Activated CD4-positive, alpha-beta T cell treated with anti-CD3 and anti-CD28 coated beads, Interleukin-2, amount 10 ng/mL, durations not matched to agents 7 days and 5 days (primary cell): ENCODE data around the gene MICAL2. TPM values are rescaled to one million over a fixed set of nuclear protein-coding genes. Genes with fewer than 3 reads are reported as not detected.
A peak's percentile ranks its signal among the peaks of the same experiment; 100 is the strongest.

Experiments
- CTCF ChIA-PET: fragments of 350-600 bp; sonication (Branson Sonifier 250); formaldehyde crosslinking; loops from one replicate; lab custom pipeline; 2021; ENCODE audit warnings: antibody characterized with exemption; lab: Charles Lee
- POLR2A ChIA-PET: fragments of 350-600 bp; sonication (Branson Sonifier 250); formaldehyde crosslinking; loops from one replicate; lab custom pipeline; 2021; ENCODE audit warnings: antibody characterized with exemption; lab: Charles Lee
- DNase-seq: peaks from one replicate; pipeline ENCODE4 v3.0.0-alpha.2; 2020
- H3K27ac Mint-ChIP-seq: one replicate; pipeline ENCODE4 v1.8.0; 2021; ENCODE audit warnings: mild to moderate bottlenecking, moderate library complexity, mixed read lengths
- H3K27me3 Mint-ChIP-seq: one replicate; pipeline ENCODE4 v1.8.0; 2021; ENCODE audit warnings: mixed read lengths
- H3K36me3 Mint-ChIP-seq: one replicate; pipeline ENCODE4 v1.8.0; 2021; ENCODE audit warnings: low read depth, mixed read lengths
- H3K4me1 Mint-ChIP-seq: one replicate; pipeline ENCODE4 v1.8.0; 2021; ENCODE audit warnings: mixed read lengths
- H3K4me3 Mint-ChIP-seq: one replicate; pipeline ENCODE4 v1.8.0; 2021; ENCODE audit warnings: mild to moderate bottlenecking, moderate library complexity, mixed read lengths
- H3K9me3 Mint-ChIP-seq: one replicate; pipeline ENCODE4 v1.8.0; 2021; ENCODE audit warnings: mixed read lengths
- total RNA-seq, 2 experiments: library from RNA; stranded (reverse); gene quantifications; one replicate each; pipeline ENCODE4 v1.2.3, GENCODE V29; 2021

The MICAL2 gene
- total RNA-seq, 2 experiments from 2014 or later: 45.5 to 47.3 TPM

DNA sequence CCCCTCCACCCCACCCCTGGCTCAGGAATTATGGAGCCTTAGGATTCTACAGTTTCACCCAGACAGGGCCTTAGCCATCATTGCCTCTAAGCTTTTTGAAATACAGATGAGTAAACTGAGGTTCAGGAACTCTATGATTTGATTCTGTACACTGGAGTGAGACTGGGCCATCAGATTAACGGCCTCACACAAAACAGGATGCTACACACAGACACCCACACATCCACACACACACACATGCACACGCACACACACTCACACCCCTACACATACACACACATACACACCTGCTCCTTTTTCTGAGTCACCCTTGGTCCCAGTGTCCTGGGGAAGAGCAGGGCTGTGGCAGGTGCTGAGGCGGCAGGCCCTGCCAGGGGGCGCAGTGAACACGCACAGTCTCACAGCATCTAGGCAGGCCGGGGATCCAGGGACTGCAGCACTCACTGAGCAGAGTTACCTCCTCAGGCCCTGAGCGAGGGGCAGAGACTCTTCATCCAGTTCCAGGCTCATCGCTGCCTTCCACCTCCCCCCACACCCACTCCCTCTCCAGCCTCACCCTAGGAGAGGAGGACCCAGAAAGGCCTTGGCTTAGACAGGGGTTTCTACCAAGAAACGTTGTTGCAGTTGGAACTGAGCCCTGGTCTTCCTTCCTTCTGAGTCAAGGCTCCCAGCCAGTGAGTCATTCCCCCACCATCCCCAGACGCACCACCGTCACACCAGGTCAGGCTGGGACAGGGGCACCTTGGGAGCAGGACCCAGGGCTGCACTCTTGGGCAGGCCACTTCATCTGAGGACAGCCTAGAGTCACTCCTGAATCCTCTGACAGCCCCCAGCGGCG, 177.2 kb downstream of the MICAL2 start:
- H3K27ac Mint-ChIP-seq: no peak overlapping the region

DNA sequence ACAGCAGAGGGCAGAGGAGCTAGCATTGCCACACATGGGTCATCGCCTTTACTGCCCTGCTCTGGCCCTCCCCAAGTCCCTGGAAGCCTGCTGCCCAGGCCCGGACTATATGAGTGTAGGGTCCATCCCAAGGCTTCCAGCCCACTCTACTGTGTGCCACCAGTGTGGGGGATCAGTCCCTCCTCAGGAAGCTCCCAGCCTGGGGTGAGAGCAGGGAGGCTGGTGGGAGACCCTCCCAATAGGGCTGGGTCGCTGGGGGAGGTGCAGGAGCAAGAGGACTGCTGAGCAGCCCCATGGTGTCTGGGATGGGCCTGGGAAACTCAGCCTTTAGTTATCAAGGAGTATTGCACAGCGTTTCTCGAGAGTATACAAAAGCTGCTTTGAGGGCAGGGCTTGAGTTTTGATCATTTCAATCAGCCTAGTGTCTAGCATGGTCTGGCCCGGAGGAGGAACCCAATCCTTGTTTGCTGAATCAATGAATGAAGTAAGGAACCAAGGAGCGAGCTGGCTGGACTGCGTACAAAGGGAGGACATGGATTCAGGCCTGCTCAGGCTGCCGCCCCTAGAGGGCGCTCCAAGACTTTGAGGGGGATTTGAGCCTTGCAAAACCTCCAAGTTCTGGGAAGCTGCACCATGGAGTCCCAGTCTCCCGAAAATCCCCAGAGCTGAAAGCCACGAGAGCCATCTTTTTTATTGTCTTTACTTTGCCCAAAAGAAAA, 178.0 kb downstream of the MICAL2 start:
- ChIA-PET CTCF (interaction anchor here (0.6 to 2.0 kb wide), 12 partner anchors 9 to 597 kb away, joined by 3 to 4 read pairs (median 3); no protein-coding TSS in a partner anchor), POLR2A (no interaction called here)
- no peaks in the 10 kb centered on the region for H3K9me3 Mint-ChIP-seq
- H3K27ac Mint-ChIP-seq: no peak overlapping the region
- H3K27me3 Mint-ChIP-seq: peaks cover under 1% of the 10 kb centered on the region
- peaks cover 19% of the 10 kb centered on the region for H3K4me1 Mint-ChIP-seq
- DNase-seq: peak; percentile 61
- no peak overlapping the region for H3K4me3 Mint-ChIP-seq
- H3K36me3 Mint-ChIP-seq: no peaks in the 10 kb centered on the region

More for the DNA sequence above, 177.2 kb downstream of the MICAL2 start:
- DNase-seq: no peak
- Mint-ChIP-seq H3K27me3 (peaks cover 2% of the 10 kb centered on the region), H3K9me3 (no peaks in the 10 kb centered on the region), H3K4me3 (no peak overlapping the region), H3K4me1 (peaks cover 19% of the 10 kb centered on the region), H3K36me3 (no peaks in the 10 kb centered on the region)
- ChIA-PET POLR2A (no interaction called here), CTCF (interaction anchor here (0.9 to 2.0 kb wide), 4 partner anchors 8 to 237 kb away, joined by 3 to 4 read pairs (median 4); no protein-coding TSS in a partner anchor)

GRCh38 chr11:12288931-12289666, 178.7 kb downstream of the MICAL2 start:
- CTCF ChIA-PET: interaction anchor here (0.6 to 1.5 kb wide), 15 partner anchors 8 to 596 kb away, joined by 3 to 10 read pairs (median 3); no protein-coding TSS in a partner anchor
- H3K27ac Mint-ChIP-seq: no peak overlapping the region
- H3K4me1 Mint-ChIP-seq: peaks cover 19% of the 10 kb centered on the region
- no peaks in the 10 kb centered on the region for H3K36me3 Mint-ChIP-seq
- H3K27me3 Mint-ChIP-seq: no peaks in the 10 kb centered on the region
- no peaks in the 10 kb centered on the region for H3K9me3 Mint-ChIP-seq
- POLR2A ChIA-PET: interaction anchor here (0.7 kb wide), 1 partner anchor 284 kb away, joined by 4 read pairs; no protein-coding TSS in a partner anchor
- no peak overlapping the region for H3K4me3 Mint-ChIP-seq
- DNase-seq: no peak

DNA sequence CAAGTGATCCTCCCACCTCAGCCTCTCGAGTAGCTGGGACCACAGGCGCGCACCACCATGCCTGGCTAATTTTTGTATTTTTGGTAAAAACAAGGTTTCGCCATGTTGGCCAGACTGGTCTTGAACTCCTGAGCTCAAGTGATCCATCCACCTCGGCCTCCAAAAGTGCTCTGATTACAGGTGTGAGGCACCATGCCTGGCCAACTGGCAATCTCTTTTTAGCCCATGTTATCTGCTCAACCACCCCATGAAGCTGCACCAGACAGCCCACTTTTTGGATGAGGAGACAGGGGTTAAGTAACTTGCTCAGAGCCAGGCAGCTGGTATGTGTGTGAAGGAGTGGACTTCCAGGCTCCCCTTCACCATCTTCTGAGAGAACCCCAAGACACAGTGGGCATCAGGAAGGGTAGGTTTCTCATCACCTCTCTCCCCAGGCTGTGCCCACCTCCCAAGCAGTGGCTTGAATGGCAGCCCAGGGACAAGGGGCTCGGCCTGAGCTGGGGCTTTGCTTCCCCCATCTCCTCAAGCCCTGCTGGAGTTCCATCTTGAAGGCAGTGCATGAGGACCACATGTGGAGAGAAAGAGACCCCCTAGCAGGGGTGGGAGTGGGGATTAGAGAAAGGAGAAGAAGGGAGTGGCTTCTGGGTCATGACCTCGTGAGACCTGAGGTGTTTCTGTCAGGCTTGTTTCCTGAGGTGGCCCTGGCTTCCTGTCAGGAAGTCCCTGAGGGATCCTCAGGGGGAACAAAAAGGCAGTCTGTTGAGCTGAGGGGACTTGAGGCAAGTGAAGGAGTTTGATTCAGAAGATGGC, 179.5 kb downstream of the MICAL2 start:
- peak overlapping the region; percentile 72 for H3K27ac Mint-ChIP-seq
- H3K9me3 Mint-ChIP-seq: no peaks in the 10 kb centered on the region
- no peaks in the 10 kb centered on the region for H3K36me3 Mint-ChIP-seq
- no peak overlapping the region for H3K4me3 Mint-ChIP-seq
- CTCF ChIA-PET: interaction anchor here (0.6 to 1.5 kb wide), 9 partner anchors 8 to 246 kb away, joined by 3 to 10 read pairs (median 3); no protein-coding TSS in a partner anchor
- peaks cover 19% of the 10 kb centered on the region for H3K4me1 Mint-ChIP-seq
- POLR2A ChIA-PET: interaction anchor here (0.7 kb wide), 1 partner anchor 285 kb away, joined by 4 read pairs; no protein-coding TSS in a partner anchor
- no peaks in the 10 kb centered on the region for H3K27me3 Mint-ChIP-seq
- no peak for DNase-seq

DNA sequence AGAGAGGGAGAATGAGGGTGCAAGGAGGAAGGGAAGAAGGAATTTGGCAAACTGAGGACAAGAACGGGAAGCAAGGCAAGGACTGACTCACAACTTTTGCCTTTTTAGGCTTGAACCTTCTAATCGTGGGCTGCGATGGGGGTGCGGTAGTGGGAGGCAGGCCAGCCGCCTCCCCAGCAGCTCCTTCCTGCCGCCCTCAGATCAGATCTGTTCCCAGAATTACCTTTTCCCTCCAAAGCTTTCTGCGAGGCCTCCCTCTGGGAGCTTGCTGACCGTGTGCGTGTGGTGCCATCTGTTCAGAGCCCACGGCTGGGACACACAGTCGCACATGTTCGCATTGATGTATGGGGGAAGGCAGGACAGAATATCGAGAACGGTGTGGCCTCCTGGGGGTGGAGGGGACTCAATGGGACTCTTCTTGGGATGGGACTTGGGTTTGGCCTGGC, 180.1 kb downstream of the MICAL2 start:
- POLR2A ChIA-PET: no interaction called here
- no peaks in the 10 kb centered on the region for H3K36me3 Mint-ChIP-seq
- H3K9me3 Mint-ChIP-seq: no peaks in the 10 kb centered on the region
- no peak overlapping the region for H3K4me3 Mint-ChIP-seq
- no peak for DNase-seq
- peak overlapping the region; percentile 72 for H3K27ac Mint-ChIP-seq
- CTCF ChIA-PET: interaction anchor here (1.2 to 1.5 kb wide), 2 partner anchors 9 to 247 kb away, joined by 3 read pairs; no protein-coding TSS in a partner anchor
- peaks cover 19% of the 10 kb centered on the region for H3K4me1 Mint-ChIP-seq
- no peaks in the 10 kb centered on the region for H3K27me3 Mint-ChIP-seq

DNA sequence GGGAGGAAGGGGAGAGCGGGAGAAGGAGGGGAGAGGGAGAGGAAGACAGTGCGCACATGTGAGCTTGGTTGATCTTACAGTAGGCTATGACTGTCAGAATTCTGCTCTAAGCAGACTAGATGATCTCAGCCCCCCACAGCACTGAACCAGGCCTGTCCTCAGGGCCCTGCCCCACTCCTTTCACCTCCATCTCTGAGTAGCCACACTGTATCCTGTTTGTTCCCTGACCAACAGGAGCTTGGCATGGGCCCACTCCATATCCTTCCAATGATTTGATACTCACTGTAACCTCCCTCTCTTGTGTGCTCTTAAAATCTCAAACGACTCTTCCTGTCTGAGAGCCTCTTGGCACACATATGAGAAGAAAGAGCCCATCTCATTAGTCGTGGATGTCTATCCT, 180.9 kb downstream of the MICAL2 start:
- Mint-ChIP-seq H3K27me3 (no peaks in the 10 kb centered on the region), H3K9me3 (no peaks in the 10 kb centered on the region), H3K36me3 (no peaks in the 10 kb centered on the region), H3K4me1 (peaks cover 19% of the 10 kb centered on the region), H3K27ac (no peak overlapping the region), H3K4me3 (no peak overlapping the region)
- no peak for DNase-seq
- CTCF ChIA-PET: interaction anchor here (0.6 to 1.4 kb wide), 3 partner anchors 9 to 100 kb away, joined by 3 to 5 read pairs (median 4); no protein-coding TSS in a partner anchor
- POLR2A ChIA-PET: interaction anchor here (0.6 kb wide), 1 partner anchor 576 kb away, joined by 3 read pairs; no protein-coding TSS in a partner anchor

DNA sequence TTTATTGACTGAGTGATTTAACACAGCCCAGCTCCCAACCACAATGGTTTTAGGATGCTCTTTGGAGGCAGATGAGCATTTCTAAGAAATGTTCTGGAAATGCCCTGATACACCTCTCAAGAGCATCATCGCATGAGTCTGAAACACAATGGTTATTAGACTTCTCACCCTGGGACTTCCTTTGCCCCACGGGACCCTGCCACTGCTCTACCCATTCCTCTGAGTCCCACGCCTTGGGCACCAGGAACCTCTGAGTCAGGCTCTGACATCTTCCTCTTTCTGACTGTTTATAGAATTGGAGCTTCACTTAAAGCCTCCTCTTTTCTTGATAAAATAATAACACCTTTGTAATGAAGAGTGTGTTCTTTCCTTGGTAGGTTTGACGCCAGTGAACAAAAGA, 181.4 kb downstream of the MICAL2 start:
- Mint-ChIP-seq H3K27me3 (no peaks in the 10 kb centered on the region), H3K36me3 (no peaks in the 10 kb centered on the region), H3K4me3 (no peak overlapping the region), H3K27ac (no peak overlapping the region), H3K9me3 (no peaks in the 10 kb centered on the region), H3K4me1 (peaks cover 19% of the 10 kb centered on the region)
- POLR2A ChIA-PET: no interaction called here
- CTCF ChIA-PET: interaction anchor here (1.3 to 2.4 kb wide), 3 partner anchors 10 to 247 kb away, joined by 4 to 6 read pairs (median 5); no protein-coding TSS in a partner anchor
- no peak for DNase-seq

GRCh38 chr11:12292766-12293165, 182.4 kb downstream of the MICAL2 start:
- ChIA-PET POLR2A (no interaction called here), CTCF (interaction anchor here (1.4 to 2.4 kb wide), 4 partner anchors 9 to 248 kb away, joined by 4 to 6 read pairs (median 6); no protein-coding TSS in a partner anchor)
- no peaks in the 10 kb centered on the region for H3K9me3 Mint-ChIP-seq
- no peak for DNase-seq
- H3K36me3 Mint-ChIP-seq: no peaks in the 10 kb centered on the region
- no peak overlapping the region for H3K27ac Mint-ChIP-seq
- H3K4me3 Mint-ChIP-seq: no peak overlapping the region
- H3K4me1 Mint-ChIP-seq: peaks cover 19% of the 10 kb centered on the region
- no peaks in the 10 kb centered on the region for H3K27me3 Mint-ChIP-seq

DNA sequence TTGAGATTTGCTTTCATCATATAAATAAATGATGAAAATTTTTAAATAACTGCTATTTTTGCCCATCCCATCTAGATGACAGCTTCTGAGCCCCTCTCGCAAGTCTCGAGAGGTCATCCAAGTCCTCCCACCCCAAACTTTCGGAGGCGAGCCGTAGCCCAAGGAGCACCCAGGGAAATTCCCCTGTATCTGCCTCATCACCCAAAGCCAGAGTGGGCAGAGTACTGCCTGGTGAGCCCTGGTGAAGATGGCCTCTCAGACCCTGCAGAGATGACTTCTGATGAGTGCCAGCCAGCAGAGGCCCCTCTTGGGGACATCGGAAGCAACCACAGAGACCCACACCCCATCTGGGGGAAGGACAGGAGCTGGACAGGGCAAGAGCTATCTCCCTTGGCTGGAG, 183.1 kb downstream of the MICAL2 start:
- peaks cover 6% of the 10 kb centered on the region for H3K9me3 Mint-ChIP-seq
- no peaks in the 10 kb centered on the region for H3K27me3 Mint-ChIP-seq
- H3K4me1 Mint-ChIP-seq: peaks cover 19% of the 10 kb centered on the region
- CTCF ChIA-PET: interaction anchor here (1.4 to 2.4 kb wide), 3 partner anchors 8 to 249 kb away, joined by 5 to 6 read pairs (median 6); no protein-coding TSS in a partner anchor
- DNase-seq: no peak
- POLR2A ChIA-PET: no interaction called here
- H3K27ac Mint-ChIP-seq: no peak overlapping the region
- no peak overlapping the region for H3K4me3 Mint-ChIP-seq
- no peaks in the 10 kb centered on the region for H3K36me3 Mint-ChIP-seq

- POLR2A ChIA-PET: no interaction called here
- H3K4me3 Mint-ChIP-seq: no peak overlapping the region
- DNase-seq: no peak
- no peak overlapping the region for H3K27ac Mint-ChIP-seq
- H3K36me3 Mint-ChIP-seq: no peaks in the 10 kb centered on the region
- H3K27me3 Mint-ChIP-seq: no peaks in the 10 kb centered on the region
- peaks cover 17% of the 10 kb centered on the region for H3K4me1 Mint-ChIP-seq
- peaks cover 16% of the 10 kb centered on the region for H3K9me3 Mint-ChIP-seq
- CTCF ChIA-PET: no interaction called here
Measured at GRCh38 chr11:12294613-12295012, 184.2 kb downstream of the MICAL2 start.

DNA sequence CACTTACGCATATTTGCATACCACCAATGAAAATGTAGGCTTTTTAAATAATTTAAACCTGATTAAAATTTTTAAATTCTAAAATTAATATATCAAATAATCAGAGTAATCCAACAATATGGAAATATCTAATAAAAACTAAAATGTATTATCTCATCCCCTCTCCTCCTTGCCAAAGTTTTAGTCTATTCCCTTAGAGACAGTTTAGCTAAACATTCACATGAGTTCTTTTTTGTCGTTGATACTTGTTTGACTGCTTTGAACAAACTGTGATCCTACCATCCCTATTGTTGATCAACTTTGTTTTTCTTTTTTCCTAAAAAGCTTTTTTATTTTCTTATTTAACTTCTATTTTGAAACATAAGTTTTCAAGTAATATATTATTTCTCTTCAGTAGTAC, 185.6 kb downstream of the MICAL2 start:
- no peak overlapping the region for H3K27ac Mint-ChIP-seq
- no peaks in the 10 kb centered on the region for H3K27me3 Mint-ChIP-seq
- H3K9me3 Mint-ChIP-seq: peaks cover 16% of the 10 kb centered on the region
- POLR2A ChIA-PET: no interaction called here
- H3K4me3 Mint-ChIP-seq: no peak overlapping the region
- DNase-seq: no peak
- no peaks in the 10 kb centered on the region for H3K36me3 Mint-ChIP-seq
- H3K4me1 Mint-ChIP-seq: peaks cover 5% of the 10 kb centered on the region
- CTCF ChIA-PET: no interaction called here
